H1 (cell line): ENCODE results near the gene HES5. TPM values are rescaled to one million over a fixed set of nuclear protein-coding genes. Genes with fewer than 3 reads are reported as not detected.

Experiments used
- CTCF ChIA-PET: fragments of 300-600 bp; sonication (Branson Sonifier 250); formaldehyde crosslinking; loops from one replicate; lab custom pipeline; 2021; ENCODE audit not compliant: partially characterized antibody; lab: Charles Lee
- POLR2A ChIA-PET: fragments of 300-600 bp; sonication (Branson Sonifier 250); formaldehyde crosslinking; loops from one replicate; lab custom pipeline; 2021; ENCODE audit warnings: inconsistent platforms; ENCODE audit not compliant: partially characterized antibody; lab: Charles Lee
- DNase-seq, 2 experiments: peaks; one replicate each; pipeline versions ENCODE4 v3.0.0 to v3.0.0-alpha.2; 2010 to 2022; ENCODE audit warnings: low spot score in 2 of 2, low read depth in 1 of 2, mixed read lengths in 1 of 2
- FAIRE-seq: peaks from 2 replicates; lab custom pipeline; 2011; peaks lifted over from hg19 to GRCh38; lab: Jason Lieb, UNC
- H2AFZ ChIP-seq: 2 replicates; pipeline ENCODE4 v1.8.1; 2012; ENCODE audit warnings: low read length, inconsistent platforms
- H2AK5ac ChIP-seq: 2 replicates; pipeline ENCODE4 v1.6.1; 2013; ENCODE audit warnings: low read depth, low read length
- H2BK120ac ChIP-seq: replicated peaks from 2 replicates; pipeline ENCODE3; 2013; ENCODE audit warnings: low read depth, low read length, inconsistent platforms
- H2BK12ac ChIP-seq: 2 replicates; pipeline ENCODE4 v1.6.1; 2013; ENCODE audit warnings: low read depth, low read length
- H2BK15ac ChIP-seq: 2 replicates; pipeline ENCODE4 v1.6.1; 2013; ENCODE audit warnings: low read length
- H2BK20ac ChIP-seq: 2 replicates; pipeline ENCODE4 v1.6.1; 2013; ENCODE audit warnings: low read length
- H2BK5ac ChIP-seq: 2 replicates; pipeline ENCODE4 v1.6.1; 2013; ENCODE audit warnings: low read depth, low read length
- H3K14ac ChIP-seq: 2 replicates; pipeline ENCODE4 v1.6.1; 2013; ENCODE audit warnings: inconsistent platforms; ENCODE audit not compliant: insufficient read length
- H3K18ac ChIP-seq: 2 replicates; pipeline ENCODE4 v1.6.1; 2013; ENCODE audit warnings: low read length; ENCODE audit errors: extremely low read depth
- H3K23ac ChIP-seq: 2 replicates; pipeline ENCODE4 v1.6.1; 2013; ENCODE audit warnings: inconsistent platforms; ENCODE audit not compliant: insufficient read length
- H3K23me2 ChIP-seq: 2 replicates; pipeline ENCODE4 v1.6.1; 2013; ENCODE audit warnings: low read depth, low read length
- H3K27ac ChIP-seq: 2 replicates; pipeline ENCODE4 v1.6.1; 2011; ENCODE audit warnings: low read depth, low read length, inconsistent platforms
- H3K27me3 ChIP-seq, 4 experiments: replicated peaks in 1 of 4; 1 replicate in 1 of 4; 2 replicates in 3 of 4; pipeline versions ENCODE4 v1.6.1 to v1.8.1; 2011 to 2013; ENCODE audit warnings: low read length in 3 of 4, mild to moderate bottlenecking in 3 of 4, inconsistent platforms in 2 of 4, mixed read lengths in 2 of 4, moderate library complexity in 1 of 4; ENCODE audit not compliant: control insufficient read depth in 3 of 4, insufficient read depth in 3 of 4; ENCODE audit errors: extremely low read depth in 1 of 4
- H3K36me3 ChIP-seq, 4 experiments: 2 replicates each; pipeline versions ENCODE4 v1.6.1 to v1.8.1; 2011 to 2013; ENCODE audit warnings: mild to moderate bottlenecking in 4 of 4, low read length in 3 of 4, moderate library complexity in 2 of 4, control low read depth in 1 of 4, inconsistent platforms in 1 of 4; ENCODE audit not compliant: insufficient read depth in 4 of 4, control insufficient read depth in 2 of 4
- H3K4ac ChIP-seq: replicated peaks from 2 replicates; pipeline ENCODE3; 2013; ENCODE audit warnings: low read length, low read depth, mixed read lengths, inconsistent platforms; ENCODE audit not compliant: insufficient read length
- H3K4me1 ChIP-seq, 4 experiments: replicated peaks in 1 of 4; 1 replicate in 1 of 4; 2 replicates in 3 of 4; pipeline versions ENCODE4 v1.6.1 to v1.8.1; 2011 to 2013; ENCODE audit warnings: low read length in 3 of 4, inconsistent platforms in 2 of 4, mixed read lengths in 1 of 4; ENCODE audit not compliant: insufficient read depth in 4 of 4, control insufficient read depth in 3 of 4
- H3K4me2 ChIP-seq, 2 experiments: 2 replicates each; pipeline versions ENCODE4 v1.6.1 to v1.8.1; 2011 to 2013; ENCODE audit warnings: low read depth in 2 of 2, low read length in 2 of 2, control low read depth in 1 of 2, inconsistent platforms in 1 of 2, mild to moderate bottlenecking in 1 of 2; ENCODE audit not compliant: insufficient read depth in 1 of 2
- H3K4me3 ChIP-seq, 4 experiments: fragments of 200-600, 300-600 bp in 1 of 4; sonication (generic), shearing (Covaris generic), sonication (Bioruptor Twin) in 1 of 4; 2 replicates each; pipeline versions ENCODE4 v1.5.1 to v1.8.1; 2011 to 2016; ENCODE audit warnings: low read length in 4 of 4, low read depth in 3 of 4, control low read depth in 2 of 4, inconsistent platforms in 2 of 4, mild to moderate bottlenecking in 2 of 4, mixed read lengths in 1 of 4, moderate library complexity in 1 of 4; ENCODE audit not compliant: insufficient read depth in 2 of 4; ENCODE audit errors: extremely low read depth in 1 of 4
- H3K56ac ChIP-seq: replicated peaks from 2 replicates; pipeline ENCODE3; 2013; ENCODE audit warnings: low read depth, mild to moderate bottlenecking, mixed read lengths, low read length, inconsistent platforms; ENCODE audit not compliant: insufficient read length
- H3K79me1 ChIP-seq: 2 replicates; pipeline ENCODE4 v1.6.1; 2013; ENCODE audit warnings: low read depth, low read length, control low read depth
- H3K79me2 ChIP-seq, 2 experiments: 2 replicates each; pipeline versions ENCODE4 v1.6.1 to v1.8.1; 2012 to 2013; ENCODE audit warnings: low read length in 2 of 2, mild to moderate bottlenecking in 2 of 2, inconsistent platforms in 1 of 2; ENCODE audit not compliant: insufficient read depth in 2 of 2, control insufficient read depth in 1 of 2
- H3K9ac ChIP-seq, 4 experiments: replicated peaks in 1 of 4; 1 replicate in 1 of 4; 2 replicates in 3 of 4; pipeline versions ENCODE4 v1.6.1 to v1.8.1; 2011 to 2013; ENCODE audit warnings: low read depth in 3 of 4, low read length in 3 of 4, control low read depth in 2 of 4, mild to moderate bottlenecking in 2 of 4, moderate library complexity in 2 of 4, inconsistent platforms in 1 of 4; ENCODE audit errors: extremely low read depth in 1 of 4
- H3K9me3 ChIP-seq, 2 experiments: 2 replicates each; pipeline versions ENCODE4 v1.6.1 to v1.8.1; 2012 to 2013; ENCODE audit warnings: mild to moderate bottlenecking in 2 of 2, moderate library complexity in 2 of 2, control low read depth in 1 of 2, inconsistent platforms in 1 of 2, low read depth in 1 of 2, low read length in 1 of 2, mixed read lengths in 1 of 2; ENCODE audit not compliant: insufficient read depth in 2 of 2
- H4K20me1 ChIP-seq, 2 experiments: replicated peaks in 1 of 2; 2 replicates each; pipeline versions ENCODE3 to v1.8.1; 2011 to 2013; ENCODE audit warnings: inconsistent platforms in 2 of 2, low read length in 2 of 2, mild to moderate bottlenecking in 1 of 2; ENCODE audit not compliant: insufficient read depth in 2 of 2, control insufficient read depth in 1 of 2
- H4K5ac ChIP-seq: 2 replicates; pipeline ENCODE4 v1.6.1; 2013; ENCODE audit warnings: low read length, low read depth, mixed read lengths, inconsistent platforms; ENCODE audit not compliant: insufficient read length
- H4K8ac ChIP-seq: 2 replicates; pipeline ENCODE4 v1.8.0; 2013; ENCODE audit warnings: mild to moderate bottlenecking, moderate library complexity, low read length, inconsistent platforms; ENCODE audit not compliant: insufficient read depth; ENCODE audit errors: extremely low read depth
- H4K91ac ChIP-seq: replicated peaks from 2 replicates; pipeline ENCODE3; 2013; ENCODE audit warnings: low read length, mixed read lengths, inconsistent platforms; ENCODE audit not compliant: insufficient read length
- ASH2L ChIP-seq: fragments of 200-600, 300-600 bp; sonication (generic); IDR thresholded peaks from one replicate; pipeline ENCODE4 v1.7.1; 2017; ENCODE audit warnings: low read length
- CBX5 ChIP-seq: fragments of 300-800, 300-1000 bp; sonication (generic); IDR thresholded peaks from 2 replicates; pipeline ENCODE4 v1.7.1; 2016; ENCODE audit warnings: antibody characterized with exemption, low read length, low read depth
- CEBPB ChIP-seq: IDR thresholded peaks from 2 replicates; pipeline ENCODE4 v1.6.1; 2012; ENCODE audit warnings: low read depth, low read length
- E2F6 ChIP-seq: IDR thresholded peaks from 2 replicates; pipeline ENCODE4 v1.6.1; 2012; ENCODE audit warnings: inconsistent platforms
- EP300 ChIP-seq, 2 experiments: IDR thresholded peaks; 1 replicate in 1 of 2; 2 replicates in 1 of 2; pipeline ENCODE4 v1.6.1; 2011 to 2012; ENCODE audit warnings: low read depth in 2 of 2, low read length in 2 of 2, mild to moderate bottlenecking in 2 of 2, borderline replicate concordance in 1 of 2, inconsistent platforms in 1 of 2, moderate library complexity in 1 of 2
- KDM1A ChIP-seq: fragments of 200-600, 300-600 bp; sonication (generic); IDR thresholded peaks from 2 replicates; pipeline ENCODE4 v1.7.1; 2016; ENCODE audit warnings: mild to moderate bottlenecking, low read length, borderline replicate concordance
- NRF1 ChIP-seq: IDR thresholded peaks from 2 replicates; pipeline ENCODE4 v1.6.1; 2011; ENCODE audit warnings: mild to moderate bottlenecking, low read depth, low read length, improper control_type of control experiment
- POLR2AphosphoS5 ChIP-seq: IDR thresholded peaks from 2 replicates; pipeline ENCODE4 v1.6.1; 2011; ENCODE audit warnings: low read depth, low read length
- RAD21 ChIP-seq, 2 experiments: IDR thresholded peaks in 1 of 2; conservative IDR thresholded peaks in 1 of 2; 2 replicates each; pipeline ENCODE4 v1.6.1; 2011; ENCODE audit warnings: low read depth in 2 of 2, low read length in 2 of 2, improper control_type of control experiment in 1 of 2, inconsistent platforms in 1 of 2, mild to moderate bottlenecking in 1 of 2, moderate library complexity in 1 of 2
- RBBP5 ChIP-seq: IDR thresholded peaks from 2 replicates; pipeline ENCODE4 v1.7.1; 2012; ENCODE audit warnings: low read depth, mild to moderate bottlenecking, inconsistent platforms, low read length, moderate library complexity, borderline replicate concordance
- RFX5 ChIP-seq: IDR thresholded peaks from 2 replicates; pipeline ENCODE4 v1.6.1; 2011; ENCODE audit warnings: low read depth, low read length, improper control_type of control experiment, borderline replicate concordance
- RXRA ChIP-seq: IDR thresholded peaks from 2 replicates; pipeline ENCODE4 v1.6.1; 2011; ENCODE audit warnings: low read depth, mild to moderate bottlenecking, low read length, moderate library complexity; ENCODE audit not compliant: insufficient read depth
- SIX5 ChIP-seq: IDR thresholded peaks from 2 replicates; pipeline ENCODE4 v1.6.1; 2011; ENCODE audit warnings: mild to moderate bottlenecking, low read depth, low read length
- SP2 ChIP-seq: IDR thresholded peaks from 2 replicates; pipeline ENCODE4 v1.6.1; 2012; ENCODE audit warnings: mild to moderate bottlenecking, low read length, inconsistent platforms
- WGBS, 2 experiments: shearing (Covaris generic) in 1 of 2; methylation state at CpG; one replicate each; pipeline versions ENCODE4 v1.1.6 to v1.1.7; 2013 to 2015; ENCODE audit warnings: low lambda C conversion rate in 2 of 2, mixed read lengths in 2 of 2, inconsistent platforms in 1 of 2, low coverage in 1 of 2, missing lambda C conversion rate in 1 of 2; ENCODE audit not compliant: insufficient replicate concordance in 2 of 2, insufficient coverage in 1 of 2, insufficient read length in 1 of 2; ENCODE audit errors: extremely low coverage in 1 of 2, missing lambda C conversion rate in 1 of 2; 5-methylcytosine and 5-hydroxymethylcytosine counted together
- polyA plus RNA-seq, 7 experiments: library from polyadenylated mRNA; depleted of rRNA in 3 of 7; stranded (reverse) in 5 of 7; unstranded in 2 of 7; fragments of >200 nt in 5 of 7; fragments of 200-250 nt in 2 of 7; gene quantifications; 1 replicate in 5 of 7; 2 replicates in 1 of 7; 4 replicates in 1 of 7; pipeline versions ENCODE4 v1.2.1 to v1.2.3, GENCODE V29; 2011 to 2013; ENCODE audit warnings: missing spikeins in 2 of 7, mixed read lengths in 2 of 7
- total RNA-seq: library from RNA; stranded (reverse); fragmentation: NEBNext Ultra II Directional; extraction: Animal tissue kit (Norgen Biotek cat#: 25700); gene quantifications from 2 replicates; pipeline ENCODE4 v1.2.1, GENCODE V29; 2021

HES5 gene
- total and polyA plus RNA-seq, 2 of the 8 experiments (the other 6 are each of a cell fraction or from before 2014, with no cell fraction given) = 0.22 TPM; not detected in 1

- Histone ChIP-seq H3K4ac (no peak overlapping the region), H3K23me2 (no peaks in the 10 kb centered on the region; the same call in 1 of the 2 replicates), H3K36me3 (no peaks in the 10 kb centered on the region), H3K79me1 (no peaks in the 10 kb centered on the region), H3K14ac (no peak overlapping the region), H3K9me3 (peaks cover 0 to 12% of the 10 kb centered on the region in 2 experiments; a peak in 2 of 4 replicates), H3K27me3 (0 out of 7 replicates have a peak, but pooled peaks cover 0 to 2% (median 0%) of the 10 kb centered on the region in 4 experiments), H3K27ac (no peak overlapping the region), H3K4me3 (no peak overlapping the region), H4K5ac (no peak overlapping the region), H4K91ac (no peak overlapping the region), H2BK120ac (no peak overlapping the region), H4K8ac (no peak overlapping the region), H2AK5ac (no peak overlapping the region), H4K20me1 (peaks cover 0 to 7% of the 10 kb centered on the region in 2 experiments), H3K79me2 (no peaks in the 10 kb centered on the region), H3K4me2 (no peak overlapping the region), H3K23ac (no peak overlapping the region), H2BK20ac (no peak overlapping the region), H2BK15ac (no peak overlapping the region), H2BK12ac (no peak overlapping the region), H3K18ac (no peak overlapping the region), H3K4me1 (no peaks in the 10 kb centered on the region), H2AFZ (no peak overlapping the region), H2BK5ac (no peak overlapping the region), H3K56ac (no peak overlapping the region), H3K9ac (no peak overlapping the region)
- POLR2A ChIA-PET = no interaction called here
- DNase-seq = no peak
- CTCF ChIA-PET = interaction anchor here (0.9 to 1.3 kb wide), 2 partner anchors 37 to 51 kb away, joined by 3 read pairs; no protein-coding TSS in a partner anchor
- no peak for FAIRE-seq
- WGBS, 2 experiments = 91% methylated on average over 11 of the region's 13 CpGs; no CpG with 5 or more reads in 1 of the 2 experiments
- TF ChIP-seq KDM1A = no peak
- TF ChIP-seq CEBPB = no peak
- no peak for TF ChIP-seq RAD21 (IDR thresholded peaks at IDR 0.05 in 1 of 2, conservative IDR thresholded peaks at IDR 0.05 in 1 of 2; ENCODE audit: low read depth in 2 of 2, low read length in 2 of 2)
- TF ChIP-seq ASH2L = no peak
- no peak for TF ChIP-seq RBBP5
- TF ChIP-seq RFX5 = no peak
- TF ChIP-seq SIX5 = no peak
- no peak for TF ChIP-seq SP2
- no peak for TF ChIP-seq POLR2AphosphoS5
- TF ChIP-seq E2F6 = no peak
- no peak for TF ChIP-seq CBX5
- TF ChIP-seq RXRA = no peak
- TF ChIP-seq NRF1 = no peak
- no peak for TF ChIP-seq EP300 (IDR thresholded peaks at IDR 0.05; ENCODE audit: borderline replicate concordance in 1 of 2, low read depth in 2 of 2, low read length in 2 of 2)
These were observed 47.0 kb downstream of the HES5 start for GRCh38 chr1:2483026-2483425.
